CD4-positive, alpha-beta T cell (primary cell): ENCODE data around the gene TNFRSF21. TPM values are rescaled to one million over a fixed set of nuclear protein-coding genes. Genes with fewer than 3 reads are reported as not detected.
"Not testable (repeated sequence)": the region's sequence is repeated elsewhere in the genome, so short reads cannot be mapped to it uniquely, and the experiment has no call there.

Experiments
- ATAC-seq: fragments of 200-7000 bp; cut with Tn5 transposase; one replicate; pipeline ENCODE4 v1.10.0; 2022; ENCODE audit warnings: mild to moderate bottlenecking; ENCODE audit not compliant: poor library complexity
- CTCF ChIA-PET: fragments of 350-600 bp; sonication (Branson Sonifier 250); formaldehyde crosslinking; loops from one replicate; lab custom pipeline; 2021; ENCODE audit warnings: antibody characterized with exemption, inconsistent platforms; lab: Charles Lee
- POLR2A ChIA-PET: fragments of 350-600 bp; sonication (Branson Sonifier 250); formaldehyde crosslinking; loops from one replicate; lab custom pipeline; 2021; ENCODE audit warnings: antibody characterized with exemption, inconsistent platforms; lab: Charles Lee
- DNase-seq, 14 experiments: peaks; one replicate each; pipeline ENCODE4 v3.0.0-alpha.2; 2013 to 2020; ENCODE audit warnings: mixed read lengths in 2 of 14
- H3K27ac ChIP-seq, 2 donors: one replicate each; pipeline versions ENCODE4 v1.5.1 to v1.7.0; 2013; ENCODE audit warnings: low read length in 2 of 2, low read depth in 1 of 2, mild to moderate bottlenecking in 1 of 2
- H3K27me3 ChIP-seq, 2 experiments: 1 replicate in 1 of 2; 2 replicates in 1 of 2; pipeline versions ENCODE4 v1.6.1 to v1.7.0; 2013; ENCODE audit warnings: low read length in 2 of 2, control low read depth in 1 of 2, mild to moderate bottlenecking in 1 of 2, moderate library complexity in 1 of 2; ENCODE audit not compliant: insufficient read depth in 2 of 2, control insufficient read depth in 1 of 2
- H3K36me3 ChIP-seq: one replicate; pipeline ENCODE4 v1.6.1; 2013; ENCODE audit warnings: low read length, control low read depth; ENCODE audit not compliant: insufficient read depth
- H3K4me1 ChIP-seq: one replicate; pipeline ENCODE4 v1.6.1; 2013; ENCODE audit warnings: low read length, control low read depth; ENCODE audit not compliant: insufficient read depth
- H3K4me3 ChIP-seq: one replicate; pipeline ENCODE4 v1.5.1; 2013; ENCODE audit warnings: mild to moderate bottlenecking, low read length, moderate library complexity
- H3K9me3 ChIP-seq, 2 experiments: 1 replicate in 1 of 2; 2 replicates in 1 of 2; pipeline versions ENCODE4 v1.6.1 to v1.7.0; 2013; ENCODE audit warnings: low read length in 2 of 2, mild to moderate bottlenecking in 2 of 2, control low read depth in 1 of 2, moderate library complexity in 1 of 2; ENCODE audit not compliant: control insufficient read depth in 1 of 2, insufficient read depth in 1 of 2
- H3K27ac Mint-ChIP-seq: one replicate; pipeline ENCODE4 v1.8.0; 2020; ENCODE audit warnings: mixed read lengths
- H3K27me3 Mint-ChIP-seq: one replicate; pipeline ENCODE4 v1.8.0; 2021; ENCODE audit warnings: mixed read lengths
- H3K36me3 Mint-ChIP-seq: one replicate; pipeline ENCODE4 v1.8.0; 2021; ENCODE audit warnings: low read depth, mixed read lengths
- H3K4me1 Mint-ChIP-seq: one replicate; pipeline ENCODE4 v1.8.0; 2021; ENCODE audit warnings: low read depth, mixed read lengths
- H3K4me3 Mint-ChIP-seq: one replicate; pipeline ENCODE4 v1.8.0; 2020; ENCODE audit warnings: mild to moderate bottlenecking, mixed read lengths
- H3K9me3 Mint-ChIP-seq: one replicate; pipeline ENCODE4 v1.8.0; 2020; ENCODE audit warnings: mixed read lengths
- intact Hi-C, 2 experiments: fragments of 100-400 bp; cut with DNase I in 1 of 2; cut with micrococcal nuclease in 1 of 2; formaldehyde crosslinking; loops; one replicate each; pipeline versions ENCODE4 v1.15.1 to v1.9.0; 2023 to 2025; cut with DNase I, micrococcal nuclease
- total RNA-seq, 174 experiments: library from RNA in 2 of 174; stranded (reverse) in 2 of 174; gene quantifications; one replicate each; pipeline ENCODE4 v1.2.3 and lab custom pipeline; 2021 to 2026
- TF ChIP-seq, protein P1 (sequence below): fragments of 200-600 bp; IDR thresholded peaks from one replicate; pipeline ENCODE4 v1.8.0; 2022; ENCODE audit warnings: antibody characterized with exemption, mild to moderate bottlenecking

Gene TNFRSF21
- total RNA-seq, 2 experiments from 2014 or later: 0.92 to 0.96 TPM

GRCh38 chr6:47230579-47230978 lies 79.1 kb downstream of the TNFRSF21 start:
- H3K36me3 ChIP-seq: no peaks in the 10 kb centered on the region
- Mint-ChIP-seq H3K36me3 (no peaks in the 10 kb centered on the region), H3K4me3 (no peak overlapping the region), H3K4me1 (no peaks in the 10 kb centered on the region), H3K27me3 (peaks cover 4% of the 10 kb centered on the region), H3K9me3 (no peaks in the 10 kb centered on the region), H3K27ac (no peak overlapping the region)
- DNase-seq (peak in 2 of 14 experiments; percentile 14 to 17), ATAC-seq (no peak)
- intact Hi-C loops: no loop called here
- peaks cover 0 to 4% of the 10 kb centered on the region in 2 experiments for H3K9me3 ChIP-seq
- no peak overlapping the region for H3K4me3 ChIP-seq
- TF ChIP-seq, protein P1, sequence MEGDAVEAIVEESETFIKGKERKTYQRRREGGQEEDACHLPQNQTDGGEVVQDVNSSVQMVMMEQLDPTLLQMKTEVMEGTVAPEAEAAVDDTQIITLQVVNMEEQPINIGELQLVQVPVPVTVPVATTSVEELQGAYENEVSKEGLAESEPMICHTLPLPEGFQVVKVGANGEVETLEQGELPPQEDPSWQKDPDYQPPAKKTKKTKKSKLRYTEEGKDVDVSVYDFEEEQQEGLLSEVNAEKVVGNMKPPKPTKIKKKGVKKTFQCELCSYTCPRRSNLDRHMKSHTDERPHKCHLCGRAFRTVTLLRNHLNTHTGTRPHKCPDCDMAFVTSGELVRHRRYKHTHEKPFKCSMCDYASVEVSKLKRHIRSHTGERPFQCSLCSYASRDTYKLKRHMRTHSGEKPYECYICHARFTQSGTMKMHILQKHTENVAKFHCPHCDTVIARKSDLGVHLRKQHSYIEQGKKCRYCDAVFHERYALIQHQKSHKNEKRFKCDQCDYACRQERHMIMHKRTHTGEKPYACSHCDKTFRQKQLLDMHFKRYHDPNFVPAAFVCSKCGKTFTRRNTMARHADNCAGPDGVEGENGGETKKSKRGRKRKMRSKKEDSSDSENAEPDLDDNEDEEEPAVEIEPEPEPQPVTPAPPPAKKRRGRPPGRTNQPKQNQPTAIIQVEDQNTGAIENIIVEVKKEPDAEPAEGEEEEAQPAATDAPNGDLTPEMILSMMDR: no peak
- CTCF ChIA-PET: no interaction called here
- no peaks in the 10 kb centered on the region for H3K27me3 ChIP-seq
- no peaks in the 10 kb centered on the region for H3K4me1 ChIP-seq
- POLR2A ChIA-PET: no interaction called here
- no peak overlapping the region for H3K27ac ChIP-seq

DNA sequence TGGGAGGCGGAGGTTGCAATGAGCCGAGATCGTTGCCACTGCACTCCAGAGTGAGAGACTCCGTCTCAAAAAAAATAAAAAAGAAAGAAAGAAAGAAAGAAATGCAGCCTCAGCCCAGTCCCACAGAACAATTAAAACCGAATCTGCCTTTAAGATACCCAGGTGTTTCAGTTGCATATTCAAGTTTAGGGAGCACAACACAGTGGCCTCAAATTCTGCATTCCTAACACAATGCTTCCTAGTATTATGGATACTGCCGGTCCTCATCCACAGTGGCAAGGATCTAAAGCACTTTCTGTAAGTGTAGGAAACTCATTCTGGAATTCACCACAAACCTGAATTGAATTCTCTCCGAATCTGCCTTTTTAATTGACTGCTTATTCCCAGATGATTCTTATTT lies 80.5 kb downstream of the TNFRSF21 start:
- Mint-ChIP-seq H3K9me3 (no peaks in the 10 kb centered on the region), H3K4me3 (no peak overlapping the region), H3K27ac (no peak overlapping the region), H3K27me3 (peaks cover 4% of the 10 kb centered on the region), H3K4me1 (no peaks in the 10 kb centered on the region), H3K36me3 (no peaks in the 10 kb centered on the region)
- ATAC-seq: no peak
- H3K27me3 ChIP-seq: no peaks in the 10 kb centered on the region
- H3K4me3 ChIP-seq: no peak overlapping the region
- ChIA-PET POLR2A (no interaction called here), CTCF (no interaction called here)
- no peaks in the 10 kb centered on the region for H3K36me3 ChIP-seq
- no peaks in the 10 kb centered on the region for H3K4me1 ChIP-seq
- TF ChIP-seq, protein P1: no peak
- no peak overlapping the region for H3K27ac ChIP-seq
- peaks cover 0 to 4% of the 10 kb centered on the region in 2 experiments for H3K9me3 ChIP-seq
- intact Hi-C loops: no loop called here
- no peak for DNase-seq

DNA sequence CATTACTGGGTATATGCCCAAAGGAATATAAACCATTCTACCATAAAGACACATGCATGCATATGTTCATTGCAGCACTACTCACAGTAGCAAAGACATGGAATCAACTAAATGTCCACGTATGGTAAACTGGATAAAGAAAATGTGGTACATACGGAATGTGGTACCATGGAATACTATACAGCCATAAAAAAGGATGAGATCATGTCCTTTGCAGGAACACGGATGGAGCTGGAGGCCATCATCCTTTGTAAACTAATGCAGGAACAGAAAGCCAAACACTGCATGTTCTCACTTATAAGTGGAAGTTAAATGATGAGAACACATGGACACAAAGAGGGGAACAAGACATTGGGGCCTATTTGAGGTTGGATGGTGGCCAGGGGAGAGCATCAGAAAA lies 81.6 kb downstream of the TNFRSF21 start:
- H3K27ac Mint-ChIP-seq, H3K27me3 ChIP-seq, H3K36me3 Mint-ChIP-seq, H3K9me3 Mint-ChIP-seq, H3K4me3 ChIP-seq, H3K4me1 ChIP-seq, ATAC-seq, POLR2A ChIA-PET, intact Hi-C loops, H3K9me3 ChIP-seq, H3K27me3 Mint-ChIP-seq, CTCF ChIA-PET, H3K4me1 Mint-ChIP-seq, H3K36me3 ChIP-seq, H3K27ac ChIP-seq, H3K4me3 Mint-ChIP-seq, DNase-seq: not testable (repeated sequence)

DNA sequence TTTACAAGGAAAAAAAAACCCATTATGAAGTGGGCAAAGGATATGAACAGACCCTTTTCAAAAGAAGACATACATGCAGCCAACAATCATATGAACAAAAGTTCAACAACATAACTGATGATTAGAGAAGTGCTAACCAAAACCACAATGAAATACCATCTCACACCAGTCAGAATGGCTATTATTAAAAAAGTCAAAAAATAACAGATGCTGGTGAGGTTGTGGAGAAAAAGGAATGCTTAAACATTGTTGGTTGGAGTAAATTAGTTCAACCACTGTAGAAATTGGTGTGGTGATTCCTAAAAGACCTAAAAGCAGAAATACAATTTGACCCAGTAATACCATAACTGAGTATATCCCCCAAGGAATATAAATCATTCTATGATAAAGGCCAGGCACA lies 86.5 kb downstream of the TNFRSF21 start:
- CTCF ChIA-PET, H3K27me3 Mint-ChIP-seq, DNase-seq, H3K9me3 ChIP-seq, H3K4me1 ChIP-seq, H3K27me3 ChIP-seq, H3K4me3 Mint-ChIP-seq, H3K4me1 Mint-ChIP-seq, H3K9me3 Mint-ChIP-seq, H3K4me3 ChIP-seq, H3K27ac Mint-ChIP-seq, POLR2A ChIA-PET, H3K36me3 Mint-ChIP-seq, intact Hi-C loops, H3K27ac ChIP-seq, H3K36me3 ChIP-seq, ATAC-seq: not testable (repeated sequence)
